GM23338 (cell line): Measurements from ENCODE around the gene DESI2. TPM values are rescaled to one million over a fixed set of nuclear protein-coding genes. Genes with fewer than 3 reads are reported as not detected.
A peak's percentile ranks its signal among the peaks of the same experiment; 100 is the strongest.

ENCODE experiments used
- ATAC-seq: fragments of 200-7000 bp; cut with Tn5 transposase; 3 replicates; pipeline ENCODE4 v1.9.1; 2020
- DNase-seq: peaks from one replicate; pipeline ENCODE4 v3.0.0-alpha.2; 2015; ENCODE audit warnings: low spot score
- H2AFZ ChIP-seq: fragments of 200-600 bp; sonication (generic); 2 replicates; pipeline ENCODE4 v1.8.0; 2016; ENCODE audit warnings: antibody characterized with exemption, mild to moderate bottlenecking, moderate library complexity
- H3F3A ChIP-seq: fragments of 200-600 bp; sonication (generic); replicated peaks from 2 replicates; pipeline ENCODE4 v1.8.0; 2017; ENCODE audit warnings: antibody characterized with exemption, mixed run types, low read depth
- H3K27ac ChIP-seq: fragments of 200-600 bp; sonication (generic); 2 replicates; pipeline ENCODE4 v1.6.1; 2016; ENCODE audit warnings: low read depth
- H3K27me3 ChIP-seq: fragments of 200-600 bp; sonication (generic); 2 replicates; pipeline ENCODE4 v1.8.0; 2016; ENCODE audit warnings: mild to moderate bottlenecking, mixed run types, moderate library complexity; ENCODE audit not compliant: insufficient read depth
- H3K36me3 ChIP-seq: fragments of 200-600 bp; sonication (generic); 2 replicates; pipeline ENCODE4 v1.8.0; 2016; ENCODE audit warnings: mild to moderate bottlenecking; ENCODE audit not compliant: insufficient read depth
- H3K4me1 ChIP-seq: fragments of 200-600 bp; sonication (generic); 2 replicates; pipeline ENCODE4 v1.8.0; 2016; ENCODE audit warnings: mild to moderate bottlenecking, moderate library complexity; ENCODE audit not compliant: insufficient read depth
- H3K4me2 ChIP-seq: fragments of 200-600 bp; sonication (generic); 2 replicates; pipeline ENCODE4 v1.7.1; 2017; ENCODE audit warnings: mixed run types
- H3K4me3 ChIP-seq: fragments of 200-600 bp; sonication (generic); 2 replicates; pipeline ENCODE4 v1.6.1; 2016; ENCODE audit warnings: mixed run types
- H3K79me2 ChIP-seq: fragments of 200-600 bp; sonication (generic); replicated peaks from 2 replicates; pipeline ENCODE4 v1.8.0; 2017; ENCODE audit warnings: mild to moderate bottlenecking; ENCODE audit not compliant: insufficient read depth
- H3K9me2 ChIP-seq: fragments of 200-600 bp; sonication (generic); 2 replicates; pipeline ENCODE4 v1.8.0; 2017; ENCODE audit not compliant: insufficient read depth
- H4K20me1 ChIP-seq: fragments of 200-600 bp; sonication (generic); replicated peaks from 2 replicates; pipeline ENCODE4 v1.8.0; 2017; ENCODE audit warnings: mild to moderate bottlenecking; ENCODE audit not compliant: insufficient read depth
- H3K27ac Mint-ChIP-seq: 2 replicates; pipeline ENCODE4 v1.8.0; 2020; ENCODE audit warnings: inconsistent platforms, mild to moderate bottlenecking, moderate library complexity, mixed read lengths
- H3K27me3 Mint-ChIP-seq: 3 replicates; pipeline ENCODE4 v1.8.0; 2022; ENCODE audit warnings: low read depth, mild to moderate bottlenecking, moderate library complexity, mixed read lengths, inconsistent platforms; ENCODE audit not compliant: insufficient read depth, poor library complexity
- H3K36me3 Mint-ChIP-seq: 3 replicates; pipeline ENCODE4 v1.8.0; 2021; ENCODE audit warnings: low read depth, mild to moderate bottlenecking, inconsistent platforms, moderate library complexity, mixed read lengths
- H3K4me1 Mint-ChIP-seq: 3 replicates; pipeline ENCODE4 v1.8.0; 2020; ENCODE audit warnings: mild to moderate bottlenecking, inconsistent platforms, mixed read lengths
- H3K4me3 Mint-ChIP-seq: 3 replicates; pipeline ENCODE4 v1.8.0; 2021; ENCODE audit warnings: moderate library complexity, mild to moderate bottlenecking, inconsistent platforms, mixed read lengths
- H3K9me3 Mint-ChIP-seq: 3 replicates; pipeline ENCODE4 v1.8.0; 2020; ENCODE audit warnings: moderate library complexity, mild to moderate bottlenecking, inconsistent platforms, mixed read lengths
- EZH2phosphoT487 ChIP-seq: fragments of 200-600 bp; sonication (generic); IDR thresholded peaks from one replicate; pipeline ENCODE4 v1.8.1; 2018; ENCODE audit warnings: antibody characterized with exemption; ENCODE audit not compliant: unreplicated experiment
- JUNB ChIP-seq: IDR thresholded peaks from one replicate; pipeline ENCODE4 v1.6.1; 2016; ENCODE audit warnings: antibody characterized with exemption; ENCODE audit not compliant: unreplicated experiment
- NANOG ChIP-seq: IDR thresholded peaks from 2 replicates; pipeline ENCODE4 v1.6.1; 2016; ENCODE audit warnings: antibody characterized with exemption, borderline replicate concordance
- STAT1 ChIP-seq: IDR thresholded peaks from one replicate; pipeline ENCODE4 v1.6.1; 2016; ENCODE audit warnings: antibody characterized with exemption; ENCODE audit not compliant: unreplicated experiment
- ZNF114 ChIP-seq: fragments of 250-450 bp; sonication (Bioruptor Pico); IDR thresholded peaks from 2 replicates; pipeline ENCODE4 v1.5.0; 2020; ENCODE audit warnings: mild to moderate bottlenecking, moderate library complexity
- polyA plus RNA-seq: library from polyadenylated mRNA; unstranded; fragments of >200 nt; fragmentation: Nextera tagmentation; extraction: Ambion mirVana; gene quantifications from 2 replicates; pipeline ENCODE4 v1.2.1, GENCODE V29; 2016
- total RNA-seq: library from RNA; depleted of rRNA; stranded (reverse); fragments of >200 nt; shearing (Covaris generic); gene quantifications from 2 replicates; pipeline ENCODE4 v1.2.3, GENCODE V29; 2014
- TF ChIP-seq, protein P1 (sequence below), 2 experiments: fragments of 200-600 bp in 1 of 2; sonication (generic) in 1 of 2; conservative IDR thresholded peaks; 2 replicates each; pipeline versions ENCODE4 v1.5.1 to v1.6.1; 2016 to 2017; ENCODE audit warnings: antibody characterized with exemption in 2 of 2, low read depth in 2 of 2, mild to moderate bottlenecking in 2 of 2, moderate library complexity in 1 of 2
- TF ChIP-seq, protein P2 (sequence below): fragments of 250-450 bp; sonication (Bioruptor Pico); IDR thresholded peaks from 2 replicates; pipeline ENCODE4 v1.5.0; 2020; ENCODE audit warnings: mild to moderate bottlenecking, moderate library complexity

The DESI2 gene
- total and polyA plus RNA-seq, 2 experiments from 2014 or later: 145 TPM

DNA sequence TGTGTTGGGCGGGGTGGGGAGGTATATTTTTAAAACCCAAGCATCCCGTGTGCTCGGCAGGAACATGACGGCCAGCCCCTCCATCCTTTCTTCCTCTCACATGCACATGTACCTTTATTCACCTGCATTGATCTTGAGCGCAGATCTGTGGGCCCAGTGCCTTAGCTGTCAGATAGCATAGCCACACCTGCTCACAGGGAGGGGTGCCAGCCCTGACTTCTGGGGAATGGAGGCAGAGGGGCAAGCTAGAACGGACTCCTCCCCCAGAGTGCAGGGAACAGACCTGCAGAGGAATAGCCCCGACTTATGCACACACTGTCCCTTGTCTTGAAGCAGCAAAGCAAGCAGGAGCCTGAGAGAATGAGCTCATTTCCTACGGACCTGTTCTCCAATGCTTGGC lies 56.1 kb downstream of the DESI2 start:
- Histone ChIP-seq H4K20me1 (no peaks in the 10 kb centered on the region; the same call in 1 of the 2 replicates), H3K27me3 (no peaks in the 10 kb centered on the region), H3K4me1 (no peaks in the 10 kb centered on the region), H3K9me2 (no peaks in the 10 kb centered on the region), H3K36me3 (peaks cover 10% of the 10 kb centered on the region; the same call in 1 of the 2 replicates), H3K79me2 (no peaks in the 10 kb centered on the region), H3K4me3 (no peak overlapping the region), H3K27ac (no peak overlapping the region), H3K4me2 (no peak overlapping the region), H2AFZ (no peak overlapping the region), H3F3A (no peaks in the 10 kb centered on the region; the same call in 1 of the 2 replicates)
- Mint-ChIP-seq H3K27ac (no peak overlapping the region; the same call in 1 of the 2 replicates), H3K4me1 (no peaks in the 10 kb centered on the region), H3K36me3 (peaks cover 19% of the 10 kb centered on the region), H3K4me3 (no peak overlapping the region), H3K9me3 (no peaks in the 10 kb centered on the region), H3K27me3 (peaks cover 4% of the 10 kb centered on the region)
- DNase-seq (no peak), ATAC-seq (peak; percentile 41; the same call in 2 of the 3 replicates)
- TF ChIP-seq, protein P1, sequence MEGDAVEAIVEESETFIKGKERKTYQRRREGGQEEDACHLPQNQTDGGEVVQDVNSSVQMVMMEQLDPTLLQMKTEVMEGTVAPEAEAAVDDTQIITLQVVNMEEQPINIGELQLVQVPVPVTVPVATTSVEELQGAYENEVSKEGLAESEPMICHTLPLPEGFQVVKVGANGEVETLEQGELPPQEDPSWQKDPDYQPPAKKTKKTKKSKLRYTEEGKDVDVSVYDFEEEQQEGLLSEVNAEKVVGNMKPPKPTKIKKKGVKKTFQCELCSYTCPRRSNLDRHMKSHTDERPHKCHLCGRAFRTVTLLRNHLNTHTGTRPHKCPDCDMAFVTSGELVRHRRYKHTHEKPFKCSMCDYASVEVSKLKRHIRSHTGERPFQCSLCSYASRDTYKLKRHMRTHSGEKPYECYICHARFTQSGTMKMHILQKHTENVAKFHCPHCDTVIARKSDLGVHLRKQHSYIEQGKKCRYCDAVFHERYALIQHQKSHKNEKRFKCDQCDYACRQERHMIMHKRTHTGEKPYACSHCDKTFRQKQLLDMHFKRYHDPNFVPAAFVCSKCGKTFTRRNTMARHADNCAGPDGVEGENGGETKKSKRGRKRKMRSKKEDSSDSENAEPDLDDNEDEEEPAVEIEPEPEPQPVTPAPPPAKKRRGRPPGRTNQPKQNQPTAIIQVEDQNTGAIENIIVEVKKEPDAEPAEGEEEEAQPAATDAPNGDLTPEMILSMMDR (conservative IDR thresholded peaks at IDR 0.05; ENCODE audit: low read depth in 2 of 2): no peak
- no peak for TF ChIP-seq EZH2phosphoT487

DNA sequence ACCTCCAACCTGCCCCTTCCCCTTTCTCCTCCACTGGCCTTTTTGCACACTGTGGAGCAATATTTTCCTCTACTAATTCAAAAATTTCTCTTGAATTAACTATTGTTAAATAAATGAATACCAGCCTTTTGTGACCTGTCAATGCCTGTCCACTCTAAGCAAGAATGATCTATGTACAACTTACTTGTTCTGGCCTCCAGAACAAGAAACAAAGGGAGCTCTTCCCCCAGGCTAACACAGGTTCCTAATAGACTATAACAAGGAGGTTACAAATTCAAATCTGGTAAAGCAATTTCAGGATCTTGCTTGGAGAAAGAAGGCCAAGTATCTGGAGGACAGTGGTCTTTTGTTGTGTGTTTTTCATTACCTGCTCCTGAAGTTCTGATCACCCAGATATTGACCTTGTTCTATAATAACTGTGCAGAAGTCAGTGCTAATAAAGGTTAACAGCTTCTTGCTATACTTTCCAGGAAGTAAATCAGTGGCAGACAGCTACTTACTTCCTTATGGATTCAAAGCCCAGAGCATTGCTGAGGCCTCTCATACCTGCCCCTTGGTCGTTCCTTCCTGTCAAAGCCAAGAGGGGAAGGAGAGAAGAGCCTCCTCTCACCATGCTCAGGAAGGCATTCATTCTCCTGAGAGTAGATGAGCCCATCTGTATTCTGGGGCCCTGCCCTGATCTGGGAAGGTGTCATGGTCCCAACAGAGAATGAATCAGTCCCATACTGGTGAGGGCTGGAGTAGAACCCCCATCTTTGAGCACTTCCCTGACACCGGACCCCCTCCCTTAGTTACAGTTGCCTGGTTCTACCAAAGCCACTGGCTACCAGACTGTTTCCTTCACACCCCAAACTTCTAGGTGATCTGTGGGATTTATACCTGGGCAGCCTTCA lies 56.8 kb downstream of the DESI2 start:
- no peak overlapping the region for H3K27ac Mint-ChIP-seq
- ATAC-seq: no peak; the same call in 2 of the 3 replicates

More for the DNA sequence above, 56.8 kb downstream of the DESI2 start:
- Histone ChIP-seq H3K27me3 (no peaks in the 10 kb centered on the region), H4K20me1 (no peaks in the 10 kb centered on the region; the same call in 1 of the 2 replicates), H3K4me1 (no peaks in the 10 kb centered on the region), H3K9me2 (no peaks in the 10 kb centered on the region), H3K4me2 (no peak overlapping the region), H3K27ac (0 out of 2 replicates have a peak overlapping the region, but pooled peaks have one; percentile 19), H3F3A (no peaks in the 10 kb centered on the region; the same call in 1 of the 2 replicates), H3K4me3 (no peak overlapping the region), H2AFZ (no peak overlapping the region), H3K36me3 (peaks cover 8% of the 10 kb centered on the region; the same call in 1 of the 2 replicates), H3K79me2 (no peaks in the 10 kb centered on the region)
- Mint-ChIP-seq H3K27me3 (peaks cover 4% of the 10 kb centered on the region), H3K36me3 (peaks cover 15% of the 10 kb centered on the region; the same call in 2 of the 3 replicates), H3K4me1 (no peaks in the 10 kb centered on the region), H3K4me3 (no peak overlapping the region), H3K9me3 (no peaks in the 10 kb centered on the region)
- no peak for DNase-seq
- TF ChIP-seq EZH2phosphoT487: no peak
- no peak for TF ChIP-seq STAT1
- TF ChIP-seq NANOG: no peak
- TF ChIP-seq ZNF114 (CRISPR knock-in tag): no peak
- TF ChIP-seq, protein P2, sequence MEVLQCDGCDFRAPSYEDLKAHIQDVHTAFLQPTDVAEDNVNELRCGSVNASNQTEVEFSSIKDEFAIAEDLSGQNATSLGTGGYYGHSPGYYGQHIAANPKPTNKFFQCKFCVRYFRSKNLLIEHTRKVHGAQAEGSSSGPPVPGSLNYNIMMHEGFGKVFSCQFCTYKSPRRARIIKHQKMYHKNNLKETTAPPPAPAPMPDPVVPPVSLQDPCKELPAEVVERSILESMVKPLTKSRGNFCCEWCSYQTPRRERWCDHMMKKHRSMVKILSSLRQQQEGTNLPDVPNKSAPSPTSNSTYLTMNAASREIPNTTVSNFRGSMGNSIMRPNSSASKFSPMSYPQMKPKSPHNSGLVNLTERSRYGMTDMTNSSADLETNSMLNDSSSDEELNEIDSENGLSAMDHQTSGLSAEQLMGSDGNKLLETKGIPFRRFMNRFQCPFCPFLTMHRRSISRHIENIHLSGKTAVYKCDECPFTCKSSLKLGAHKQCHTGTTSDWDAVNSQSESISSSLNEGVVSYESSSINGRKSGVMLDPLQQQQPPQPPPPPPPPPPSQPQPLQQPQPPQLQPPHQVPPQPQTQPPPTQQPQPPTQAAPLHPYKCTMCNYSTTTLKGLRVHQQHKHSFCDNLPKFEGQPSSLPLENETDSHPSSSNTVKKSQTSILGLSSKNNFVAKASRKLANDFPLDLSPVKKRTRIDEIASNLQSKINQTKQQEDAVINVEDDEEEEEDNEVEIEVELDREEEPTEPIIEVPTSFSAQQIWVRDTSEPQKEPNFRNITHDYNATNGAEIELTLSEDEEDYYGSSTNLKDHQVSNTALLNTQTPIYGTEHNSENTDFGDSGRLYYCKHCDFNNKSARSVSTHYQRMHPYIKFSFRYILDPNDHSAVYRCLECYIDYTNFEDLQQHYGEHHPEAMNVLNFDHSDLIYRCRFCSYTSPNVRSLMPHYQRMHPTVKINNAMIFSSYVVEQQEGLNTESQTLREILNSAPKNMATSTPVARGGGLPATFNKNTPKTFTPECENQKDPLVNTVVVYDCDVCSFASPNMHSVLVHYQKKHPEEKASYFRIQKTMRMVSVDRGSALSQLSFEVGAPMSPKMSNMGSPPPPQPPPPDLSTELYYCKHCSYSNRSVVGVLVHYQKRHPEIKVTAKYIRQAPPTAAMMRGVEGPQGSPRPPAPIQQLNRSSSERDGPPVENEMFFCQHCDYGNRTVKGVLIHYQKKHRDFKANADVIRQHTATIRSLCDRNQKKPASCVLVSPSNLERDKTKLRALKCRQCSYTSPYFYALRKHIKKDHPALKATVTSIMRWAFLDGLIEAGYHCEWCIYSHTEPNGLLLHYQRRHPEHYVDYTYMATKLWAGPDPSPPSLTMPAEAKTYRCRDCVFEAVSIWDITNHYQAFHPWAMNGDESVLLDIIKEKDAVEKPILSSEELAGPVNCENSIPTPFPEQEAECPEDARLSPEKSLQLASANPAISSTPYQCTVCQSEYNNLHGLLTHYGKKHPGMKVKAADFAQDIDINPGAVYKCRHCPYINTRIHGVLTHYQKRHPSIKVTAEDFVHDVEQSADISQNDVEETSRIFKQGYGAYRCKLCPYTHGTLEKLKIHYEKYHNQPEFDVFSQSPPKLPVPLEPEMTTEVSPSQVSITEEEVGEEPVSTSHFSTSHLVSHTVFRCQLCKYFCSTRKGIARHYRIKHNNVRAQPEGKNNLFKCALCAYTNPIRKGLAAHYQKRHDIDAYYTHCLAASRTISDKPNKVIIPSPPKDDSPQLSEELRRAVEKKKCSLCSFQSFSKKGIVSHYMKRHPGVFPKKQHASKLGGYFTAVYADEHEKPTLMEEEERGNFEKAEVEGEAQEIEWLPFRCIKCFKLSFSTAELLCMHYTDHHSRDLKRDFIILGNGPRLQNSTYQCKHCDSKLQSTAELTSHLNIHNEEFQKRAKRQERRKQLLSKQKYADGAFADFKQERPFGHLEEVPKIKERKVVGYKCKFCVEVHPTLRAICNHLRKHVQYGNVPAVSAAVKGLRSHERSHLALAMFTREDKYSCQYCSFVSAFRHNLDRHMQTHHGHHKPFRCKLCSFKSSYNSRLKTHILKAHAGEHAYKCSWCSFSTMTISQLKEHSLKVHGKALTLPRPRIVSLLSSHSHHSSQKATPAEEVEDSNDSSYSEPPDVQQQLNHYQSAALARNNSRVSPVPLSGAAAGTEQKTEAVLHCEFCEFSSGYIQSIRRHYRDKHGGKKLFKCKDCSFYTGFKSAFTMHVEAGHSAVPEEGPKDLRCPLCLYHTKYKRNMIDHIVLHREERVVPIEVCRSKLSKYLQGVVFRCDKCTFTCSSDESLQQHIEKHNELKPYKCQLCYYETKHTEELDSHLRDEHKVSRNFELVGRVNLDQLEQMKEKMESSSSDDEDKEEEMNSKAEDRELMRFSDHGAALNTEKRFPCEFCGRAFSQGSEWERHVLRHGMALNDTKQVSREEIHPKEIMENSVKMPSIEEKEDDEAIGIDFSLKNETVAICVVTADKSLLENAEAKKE (CRISPR knock-in tag): no peak
- TF ChIP-seq JUNB: no peak
